HTR-8/SVneo (cell line): ENCODE results near the gene BICDL1.

ENCODE experiments used
- DNase-seq: peaks from one replicate; pipeline ENCODE4 v3.0.0; 2011; ENCODE audit warnings: low spot score, mixed read lengths; ENCODE audit not compliant: insufficient read length
- FAIRE-seq: peaks from 2 replicates; lab custom pipeline; 2011; peaks lifted over from hg19 to GRCh38; lab: Jason Lieb, UNC

BICDL1 gene

GRCh38 chr12:120047072-120047471, 58.0 kb downstream of the BICDL1 start:
- no peak for DNase-seq
- FAIRE-seq = no peak

- DNase-seq (no peak), FAIRE-seq (no peak)
Measured at GRCh38 chr12:120048263-120048662, 59.2 kb downstream of the BICDL1 start.

- FAIRE-seq = no peak
Measured at GRCh38 chr12:120049426-120049825, 60.4 kb downstream of the BICDL1 start.

GRCh38 chr12:120051535-120051934, 62.5 kb downstream of the BICDL1 start:
- FAIRE-seq (no peak), DNase-seq (no peak)

More at GRCh38 chr12:120049426-120049825, 60.4 kb downstream of the BICDL1 start:
- no peak for DNase-seq

GRCh38 chr12:120054293-120054692, 65.3 kb downstream of the BICDL1 start:
- FAIRE-seq = no peak
- no peak for DNase-seq

- FAIRE-seq = no peak
- DNase-seq = no peak
Measured at GRCh38 chr12:120055231-120056000, 66.4 kb downstream of the BICDL1 start.

GRCh38 chr12:120056739-120057138, 67.7 kb downstream of the BICDL1 start:
- DNase-seq (no peak), FAIRE-seq (no peak)

- no peak for DNase-seq
- FAIRE-seq = no peak
Measured at GRCh38 chr12:120060196-120060595, 71.2 kb downstream of the BICDL1 start.

GRCh38 chr12:120060717-120061116, 71.7 kb downstream of the BICDL1 start:
- no peak for FAIRE-seq
- DNase-seq = no peak

GRCh38 chr12:120061575-120062214, 72.7 kb downstream of the BICDL1 start:
- no peak for DNase-seq
- no peak for FAIRE-seq

GRCh38 chr12:120062976-120063579, 74.0 kb downstream of the BICDL1 start:
- no peak for DNase-seq
- no peak for FAIRE-seq

GRCh38 chr12:120064054-120064940, 75.3 kb downstream of the BICDL1 start:
- FAIRE-seq (no peak), DNase-seq (no peak)

- DNase-seq = no peak
- no peak for FAIRE-seq
Measured at GRCh38 chr12:120065472-120065871, 76.4 kb downstream of the BICDL1 start.

- DNase-seq = peak; percentile 18
- FAIRE-seq = peak; percentile 46
Measured at GRCh38 chr12:120066341-120066740, 77.3 kb downstream of the BICDL1 start.

- FAIRE-seq = no peak
- DNase-seq = no peak
Measured at GRCh38 chr12:120067084-120067869, 78.2 kb downstream of the BICDL1 start.

- no peak for DNase-seq
- no peak for FAIRE-seq
Measured at GRCh38 chr12:120067901-120068300, 78.9 kb downstream of the BICDL1 start.

- DNase-seq (no peak), FAIRE-seq (no peak)
Measured at GRCh38 chr12:120069278-120069677, 80.2 kb downstream of the BICDL1 start.

- FAIRE-seq (no peak), DNase-seq (no peak)
Measured at GRCh38 chr12:120071493-120072020, 82.5 kb downstream of the BICDL1 start.

GRCh38 chr12:120072472-120073249, 83.6 kb downstream of the BICDL1 start:
- DNase-seq (no peak), FAIRE-seq (no peak)
